K562 (cell line): ENCODE data around the gene MICAL2. TPM values are rescaled to one million over a fixed set of nuclear protein-coding genes. Genes with fewer than 3 reads are reported as not detected.

ENCODE experiments used
- ATAC-seq: fragments of 200-7000 bp; cut with Tn5 transposase; 3 replicates; pipeline ENCODE4 v1.9.1; 2020; ENCODE audit warnings: moderate library complexity
- BruUV-seq: library from RNA; stranded (reverse); fragments of 400-500 nt; replicated peaks from 2 replicates; lab custom pipeline; 2021; lab: Mats Ljungman, UMichigan
- CTCF ChIA-PET: fragments of 300-600 bp; formaldehyde crosslinking; extraction: SDS; loops from one replicate; lab custom pipeline; 2021; ENCODE audit warnings: low intra/inter-chr PET ratio; lab: Yijun Ruan, JAX
- POLR2A ChIA-PET: fragments of 300-600, 350-650 bp; sonication (Branson Sonifier 250); formaldehyde crosslinking; extraction: SDS; loops from one replicate; lab custom pipeline; 2021; ENCODE audit warnings: antibody characterized with exemption, inconsistent platforms; lab: Yijun Ruan, JAX
- DNase-seq, 4 experiments: peaks; one replicate each; pipeline versions ENCODE4 v3.0.0 to v3.0.0-alpha.2; 2011 to 2018; ENCODE audit warnings: low spot score in 3 of 4, mixed read lengths in 3 of 4; ENCODE audit errors: extremely low read depth in 1 of 4
- FAIRE-seq: peaks from 2 replicates; lab custom pipeline; 2011; peaks lifted over from hg19 to GRCh38; lab: Jason Lieb, UNC
- H2AFZ ChIP-seq: 2 replicates; pipeline ENCODE4 v1.6.0; 2011; ENCODE audit warnings: low read depth, low read length, control low read depth, inconsistent platforms
- H3K27ac ChIP-seq: fragments of 200-600 bp; 3 replicates; pipeline ENCODE4 v1.8.0; 2011; ENCODE audit warnings: low read depth, mild to moderate bottlenecking, control low read depth, inconsistent platforms, low read length, moderate library complexity, mixed read lengths; ENCODE audit errors: extremely low read depth
- H3K27me3 ChIP-seq, 2 experiments: fragments of 300-600 bp in 1 of 2; 2 replicates in 1 of 2; 3 replicates in 1 of 2; pipeline versions ENCODE4 v1.6.0 to v1.8.0; 2011; ENCODE audit warnings: inconsistent platforms in 2 of 2, low read length in 2 of 2, mild to moderate bottlenecking in 1 of 2, mixed read lengths in 1 of 2, moderate library complexity in 1 of 2; ENCODE audit not compliant: control insufficient read depth in 2 of 2, insufficient read depth in 2 of 2
- H3K36me3 ChIP-seq: fragments of 300-600 bp; 3 replicates; pipeline ENCODE4 v1.8.0; 2011; ENCODE audit warnings: mild to moderate bottlenecking, low read length, inconsistent platforms; ENCODE audit not compliant: control insufficient read depth, insufficient read depth
- H3K4me1 ChIP-seq, 2 experiments: fragments of 200-600 bp in 1 of 2; replicated peaks in 1 of 2; 2 replicates in 1 of 2; 3 replicates in 1 of 2; pipeline versions ENCODE4 v1.5.1 to v1.8.0; 2011; ENCODE audit warnings: inconsistent platforms in 2 of 2, low read length in 2 of 2, mild to moderate bottlenecking in 1 of 2, mixed read lengths in 1 of 2, moderate library complexity in 1 of 2; ENCODE audit not compliant: control insufficient read depth in 2 of 2, insufficient read depth in 2 of 2
- H3K4me2 ChIP-seq: 2 replicates; pipeline ENCODE4 v1.6.1; 2011; ENCODE audit warnings: low read length, control low read depth, inconsistent platforms, mixed read lengths; ENCODE audit not compliant: insufficient read depth
- H3K4me3 ChIP-seq: fragments of 200-600 bp; sonication (generic), shearing (Covaris generic); 2 replicates; pipeline ENCODE4 v1.5.1; 2016; ENCODE audit warnings: control low read depth, inconsistent platforms
- H3K79me2 ChIP-seq: fragments of 200-600 bp; 3 replicates; pipeline ENCODE4 v1.8.0; 2011; ENCODE audit warnings: low read length, inconsistent platforms; ENCODE audit not compliant: control insufficient read depth, insufficient read depth
- H3K9ac ChIP-seq, 2 experiments: 2 replicates each; pipeline versions ENCODE4 v1.6.0 to v1.6.1; 2011; ENCODE audit warnings: low read depth in 2 of 2, low read length in 2 of 2, control low read depth in 1 of 2, inconsistent platforms in 1 of 2, mild to moderate bottlenecking in 1 of 2, mixed read lengths in 1 of 2; ENCODE audit not compliant: insufficient read depth in 1 of 2
- H3K9me1 ChIP-seq: one replicate; pipeline ENCODE4 v1.6.0; 2011; ENCODE audit warnings: inconsistent platforms, mild to moderate bottlenecking, low read length, moderate library complexity; ENCODE audit not compliant: control insufficient read depth, insufficient read depth
- H3K9me3 ChIP-seq: replicated peaks from 2 replicates; pipeline ENCODE4 v1.5.1; 2011; ENCODE audit warnings: low read depth, low read length, inconsistent platforms; ENCODE audit not compliant: control insufficient read depth, insufficient read depth
- H4K20me1 ChIP-seq: replicated peaks from 2 replicates; pipeline ENCODE4 v1.6.1; 2011; ENCODE audit warnings: low read length, inconsistent platforms, mixed read lengths; ENCODE audit not compliant: control insufficient read depth, insufficient read depth
- ATF4 ChIP-seq: fragments of 450-650 bp; formaldehyde crosslinking; IDR thresholded peaks from 2 replicates; pipeline ENCODE4 v1.4.0; 2022; ENCODE audit warnings: mild to moderate bottlenecking, moderate library complexity
- CBFA2T2 ChIP-seq: fragments of 450-650 bp; conservative IDR thresholded peaks from 2 replicates; pipeline ENCODE4 v1.6.1; 2017; ENCODE audit warnings: mild to moderate bottlenecking
- EP300 ChIP-seq: IDR thresholded peaks from 2 replicates; pipeline ENCODE4 v1.6.1; 2012; ENCODE audit warnings: low read length, improper control_type of control experiment
- ETV5 ChIP-seq: sonication (generic); formaldehyde crosslinking; IDR thresholded peaks from 2 replicates; pipeline ENCODE4 v1.4.0; 2020; ENCODE audit warnings: low read depth, mild to moderate bottlenecking, missing genetic modification reagents
- FOSL1 ChIP-seq: fragments of 200-800 bp; sonication (Bioruptor generic); conservative IDR thresholded peaks from 2 replicates; pipeline ENCODE4 v1.6.1; 2016; ENCODE audit warnings: missing genetic modification characterization, missing compliant biosample characterization
- LEF1 ChIP-seq: fragments of 450-650 bp; IDR thresholded peaks from 2 replicates; pipeline ENCODE4 v1.6.1; 2016; ENCODE audit warnings: mild to moderate bottlenecking
- RB1 ChIP-seq: fragments of 450-650 bp; IDR thresholded peaks from 2 replicates; pipeline ENCODE4 v1.6.1; 2017; ENCODE audit warnings: low read depth, mild to moderate bottlenecking
- RBM14 ChIP-seq: fragments of 200-400 bp; formaldehyde crosslinking; IDR thresholded peaks from 2 replicates; pipeline ENCODE4 v1.6.1; 2018; ENCODE audit warnings: low read depth, mild to moderate bottlenecking, low read length, moderate library complexity, borderline replicate concordance; ENCODE audit not compliant: insufficient read depth
- SMAD1 ChIP-seq: fragments of 150-350 bp; IDR thresholded peaks from 2 replicates; pipeline ENCODE4 v1.6.1; 2014; ENCODE audit warnings: low read length, low read depth; ENCODE audit not compliant: partially characterized antibody
- SMARCA4 ChIP-seq: fragments of 450-650 bp; IDR thresholded peaks from 2 replicates; pipeline ENCODE4 v1.6.1; 2016
- SRSF3 ChIP-seq: fragments of 200-400 bp; formaldehyde crosslinking; IDR thresholded peaks from 2 replicates; pipeline ENCODE4 v1.6.1; 2016; ENCODE audit warnings: mild to moderate bottlenecking, low read length, moderate library complexity; ENCODE audit not compliant: insufficient read depth
- THRAP3 ChIP-seq: fragments of 450-650 bp; IDR thresholded peaks from 2 replicates; pipeline ENCODE4 v1.6.1; 2016; ENCODE audit warnings: mild to moderate bottlenecking, inconsistent platforms, borderline replicate concordance
- XRCC4 ChIP-seq: IDR thresholded peaks from one replicate; pipeline ENCODE4 v1.6.1; 2011; ENCODE audit not compliant: insufficient read depth, insufficient read length; ENCODE audit errors: extremely low read depth
- ZFP91 ChIP-seq: sonication (generic); formaldehyde crosslinking; IDR thresholded peaks from 2 replicates; pipeline ENCODE4 v1.8.0; 2022; ENCODE audit warnings: mild to moderate bottlenecking, missing genetic modification reagents
- ZNF175 ChIP-seq: fragments of 200-800 bp; sonication (Bioruptor generic); IDR thresholded peaks from 2 replicates; pipeline ENCODE4 v1.6.1; 2016; ENCODE audit warnings: low read depth, mild to moderate bottlenecking, missing genetic modification characterization, missing compliant biosample characterization
- ZNF592 ChIP-seq: fragments of 450-650 bp; IDR thresholded peaks from 2 replicates; pipeline ENCODE4 v1.6.1; 2017; ENCODE audit warnings: antibody characterized with exemption, mild to moderate bottlenecking
- WGBS: fragments of 100-300 bp; shearing (Covaris generic); methylation state at CpG from one replicate; pipeline ENCODE4 v1.1.6; 2016; ENCODE audit warnings: low coverage, mixed read lengths; ENCODE audit not compliant: insufficient coverage; ENCODE audit errors: missing lambda C conversion rate; 5-methylcytosine and 5-hydroxymethylcytosine counted together
- in situ Hi-C: fragments of 300-500 bp; cut with MboI; formaldehyde crosslinking; loops from 4 replicates; pipeline ENCODE4 v1.15.0; 2018; ENCODE audit warnings: inconsistent platforms, mixed read lengths
- intact Hi-C: fragments of 100-400 bp; cut with micrococcal nuclease; formaldehyde crosslinking; loops from 2 replicates; pipeline ENCODE4 v1.14.2; 2022
- polyA plus RNA-seq, 8 experiments: library from polyadenylated mRNA; depleted of rRNA in 4 of 8; stranded (reverse) in 5 of 8; unstranded in 3 of 8; fragments of >200 nt; fragmentation: Nextera tagmentation in 2 of 8; fragmentation: Illumina TruSeq in 1 of 8; extraction: Ambion mirVana in 2 of 8; extraction: Trizol in 1 of 8; gene quantifications; 2 replicates each; pipeline versions ENCODE4 v1.2.1 to v1.2.3, GENCODE V29; 2011 to 2014; ENCODE audit warnings: inconsistent platforms in 1 of 8, missing spikeins in 1 of 8
- total RNA-seq, 7 experiments: library from RNA; depleted of rRNA in 6 of 7; stranded (reverse); fragments of >200 nt in 6 of 7; fragmentation: Illumina TruSeq in 2 of 7; extraction: Trizol in 2 of 7; gene quantifications; 2 replicates each; pipeline versions ENCODE4 v1.2.1 to v1.2.3, GENCODE V29; 2011 to 2021; ENCODE audit warnings: low replicate concordance in 1 of 7

Gene MICAL2
- total and polyA plus RNA-seq, 9 of the 15 experiments (the other 6 are each of a cell fraction or from before 2014, with no cell fraction given), result 4.7 to 64.2 (median 33.6) TPM

- peak in 2 of 4 experiments; percentile 64 to 77 for DNase-seq
- TF ChIP-seq XRCC4, result no peak
- TF ChIP-seq SMAD1, result no peak
- TF ChIP-seq THRAP3, result no peak
- peak; percentile 57; the same call in 1 of the 2 replicates for TF ChIP-seq EP300
- no peak for TF ChIP-seq RB1
- TF ChIP-seq FOSL1 (tag), result peak; percentile 55; the same call in 1 of the 2 replicates
- TF ChIP-seq ATF4, result no peak
- TF ChIP-seq SMARCA4, result peak; percentile 40; the same call in 1 of the 2 replicates
- peak; percentile 65; the same call in 1 of the 2 replicates for TF ChIP-seq ZNF592
- 0 out of 2 replicates have a peak, but pooled peaks have one; percentile 27 for TF ChIP-seq CBFA2T2
- TF ChIP-seq RBM14, result no peak
- no peak for TF ChIP-seq SRSF3
- no peak for TF ChIP-seq ETV5 (CRISPR knock-in tag)
- no peak for TF ChIP-seq LEF1
- TF ChIP-seq ZNF175 (CRISPR knock-in tag), result 0 out of 2 replicates have a peak, but pooled peaks have one; percentile 54
- no peak for TF ChIP-seq ZFP91 (CRISPR knock-in tag)
Observed at GRCh38 chr11:12150831-12151382, 40.5 kb downstream of the MICAL2 start.

More at GRCh38 chr11:12150831-12151382, 40.5 kb downstream of the MICAL2 start:
- Histone ChIP-seq H3K4me1 (peaks cover 36 to 53% of the 10 kb centered on the region in 2 experiments), H3K79me2 (peaks cover 15% of the 10 kb centered on the region; the same call in 2 of the 3 replicates), H3K9me3 (no peaks in the 10 kb centered on the region), H3K4me2 (peak overlapping the region; percentile 12; the same call in 1 of the 2 replicates), H2AFZ (peak overlapping the region; percentile 62), H3K9ac (peak overlapping the region; percentile 21 to 62; a peak in 2 of 4 replicates), H3K27ac (peak overlapping the region; percentile 97), H3K9me1 (peaks cover 9% of the 10 kb centered on the region), H3K27me3 (no peaks in the 10 kb centered on the region), H3K4me3 (no peak overlapping the region), H4K20me1 (0 out of 2 replicates have a peak, but pooled peaks cover 5% of the 10 kb centered on the region), H3K36me3 (peaks cover 16% of the 10 kb centered on the region; the same call in 2 of the 3 replicates)
- FAIRE-seq (peak; percentile 81), ATAC-seq (peak; percentile 48)
- BruUV-seq, result no TSS peak
- 40% methylated on average over 10 of the region's 10 CpGs for WGBS
- intact Hi-C loops, result loop anchor here (2.0 to 5.0 kb wide), 2 partner anchors 34 to 50 kb away; no protein-coding TSS in a partner anchor
- POLR2A ChIA-PET, result interaction anchor here (0.6 to 1.7 kb wide), 6 partner anchors 10 to 67 kb away, joined by 3 to 6 read pairs (median 4); no protein-coding TSS in a partner anchor
- in situ Hi-C loops, result no loop called here
- CTCF ChIA-PET, result no interaction called here
